Neural cell (in vitro differentiated cells): Measurements from ENCODE around the gene B4GALNT3. TPM values are rescaled to one million over a fixed set of nuclear protein-coding genes. Genes with fewer than 3 reads are reported as not detected.

Source experiments
- H2AFZ ChIP-seq: fragments of 200-600, 300-800 bp; sonication (generic), shearing (Covaris generic); 2 replicates; pipeline ENCODE4 v1.6.0; 2014; ENCODE audit warnings: low read depth, mild to moderate bottlenecking, antibody characterized with exemption, low read length, moderate library complexity
- H3F3A ChIP-seq: fragments of 200-600 bp; shearing (Covaris generic); 2 replicates; pipeline ENCODE4 v1.6.1; 2016; ENCODE audit warnings: mild to moderate bottlenecking, moderate library complexity, mixed read lengths, antibody characterized with exemption, low read length; ENCODE audit not compliant: insufficient read depth, poor library complexity, severe bottlenecking
- H3K27ac ChIP-seq: fragments of 200-600, 300-800 bp; sonication (generic), shearing (Covaris generic); 2 replicates; pipeline ENCODE4 v1.5.1; 2014; ENCODE audit warnings: mild to moderate bottlenecking, low read length, moderate library complexity
- H3K27me3 ChIP-seq: fragments of 300-800, 200-600 bp; sonication (generic), shearing (Covaris generic); 2 replicates; pipeline ENCODE4 v1.6.0; 2014; ENCODE audit warnings: mild to moderate bottlenecking, low read depth, low read length, moderate library complexity; ENCODE audit not compliant: insufficient read depth
- H3K36me3 ChIP-seq: fragments of 300-800, 200-600 bp; sonication (generic), shearing (Covaris generic); 2 replicates; pipeline ENCODE4 v1.5.1; 2014; ENCODE audit warnings: mild to moderate bottlenecking, antibody characterized with exemption, low read length, moderate library complexity; ENCODE audit not compliant: insufficient read depth
- H3K4me2 ChIP-seq: fragments of 300-800, 200-600 bp; sonication (generic), shearing (Covaris generic); 2 replicates; pipeline ENCODE4 v1.6.0; 2014; ENCODE audit warnings: mild to moderate bottlenecking, low read length
- H3K4me3 ChIP-seq: fragments of 300-800, 200-600 bp; sonication (generic), shearing (Covaris generic); 2 replicates; pipeline ENCODE4 v1.5.1; 2014; ENCODE audit warnings: mild to moderate bottlenecking, low read length, moderate library complexity
- H3K79me2 ChIP-seq: fragments of 200-600 bp; shearing (Covaris generic); replicated peaks from 2 replicates; pipeline ENCODE4 v1.6.0; 2014; ENCODE audit warnings: mild to moderate bottlenecking, low read length, moderate library complexity; ENCODE audit not compliant: insufficient read depth
- H3K9ac ChIP-seq: fragments of 300-800, 200-600 bp; sonication (generic), shearing (Covaris generic); 2 replicates; pipeline ENCODE4 v1.6.1; 2016; ENCODE audit warnings: mild to moderate bottlenecking, low read length, mixed read lengths
- H3K9me2 ChIP-seq: fragments of 200-600 bp; shearing (Covaris generic); 2 replicates; pipeline ENCODE4 v1.6.1; 2016; ENCODE audit warnings: mild to moderate bottlenecking, low read length, mixed read lengths; ENCODE audit not compliant: insufficient read depth
- H3K9me3 ChIP-seq: fragments of 200-600, 300-800 bp; sonication (generic), shearing (Covaris generic); 2 replicates; pipeline ENCODE4 v1.6.1; 2016; ENCODE audit warnings: mild to moderate bottlenecking, mixed run types, low read length, moderate library complexity, mixed read lengths
- H4K20me1 ChIP-seq: fragments of 200-600 bp; shearing (Covaris generic); 2 replicates; pipeline ENCODE4 v1.6.1; 2016; ENCODE audit warnings: mild to moderate bottlenecking, mixed run types; ENCODE audit not compliant: insufficient read depth
- CTCF ChIP-seq: fragments of 450-650 bp; IDR thresholded peaks from 2 replicates; pipeline ENCODE4 v1.5.1; 2014; ENCODE audit warnings: antibody characterized with exemption, mild to moderate bottlenecking, moderate library complexity; ENCODE audit not compliant: poor library complexity, severe bottlenecking
- EP300 ChIP-seq: fragments of 450-650 bp; conservative IDR thresholded peaks from 2 replicates; pipeline ENCODE4 v1.6.1; 2014; ENCODE audit warnings: antibody characterized with exemption, mild to moderate bottlenecking, moderate library complexity; ENCODE audit not compliant: poor library complexity, severe bottlenecking
- EZH2 ChIP-seq: fragments of 200-600, 300-800 bp; shearing (Covaris generic), sonication (generic); IDR thresholded peaks from 2 replicates; pipeline ENCODE4 v1.6.1; 2014; ENCODE audit warnings: antibody characterized with exemption, low read length, borderline replicate concordance, mild to moderate bottlenecking; ENCODE audit not compliant: insufficient read depth, poor library complexity, severe bottlenecking
- MXI1 ChIP-seq: fragments of 450-650 bp; conservative IDR thresholded peaks from 2 replicates; pipeline ENCODE4 v1.6.1; 2014; ENCODE audit warnings: antibody characterized with exemption, mild to moderate bottlenecking; ENCODE audit not compliant: poor library complexity, severe bottlenecking
- POLR2AphosphoS5 ChIP-seq: IDR thresholded peaks from 2 replicates; pipeline ENCODE4 v1.6.1; 2012
- RAD21 ChIP-seq: fragments of 450-650 bp; conservative IDR thresholded peaks from 2 replicates; pipeline ENCODE4 v1.6.1; 2014; ENCODE audit warnings: antibody characterized with exemption, mild to moderate bottlenecking, moderate library complexity
- SMC3 ChIP-seq: fragments of 450-650 bp; conservative IDR thresholded peaks from 2 replicates; pipeline ENCODE4 v1.6.1; 2014; ENCODE audit warnings: antibody characterized with exemption, mild to moderate bottlenecking, moderate library complexity; ENCODE audit not compliant: poor library complexity
- TAF1 ChIP-seq: IDR thresholded peaks from 2 replicates; pipeline ENCODE4 v1.6.1; 2012; ENCODE audit warnings: low read depth
- polyA plus RNA-seq: library from polyadenylated mRNA; depleted of rRNA; stranded (reverse); fragments of >200 nt; gene quantifications from 2 replicates; pipeline ENCODE4 v1.2.3, GENCODE V29; 2014
- TF ChIP-seq, protein P1 (sequence below): IDR thresholded peaks from 2 replicates; pipeline ENCODE4 v1.6.1; 2012; ENCODE audit warnings: borderline replicate concordance

B4GALNT3 gene
- polyA plus RNA-seq, 1 donor from 2014 or later, result 6.7 TPM

- H3K4me3 ChIP-seq, result no peak overlapping the region
- H3K4me2 ChIP-seq, result no peak overlapping the region
- H3K9ac ChIP-seq, result no peak overlapping the region
- no peaks in the 10 kb centered on the region for H4K20me1 ChIP-seq
- no peaks in the 10 kb centered on the region for H3K9me2 ChIP-seq
- H3K27me3 ChIP-seq, result peaks cover 3% of the 10 kb centered on the region
- no peaks in the 10 kb centered on the region for H3F3A ChIP-seq
- no peaks in the 10 kb centered on the region for H3K9me3 ChIP-seq
- H3K79me2 ChIP-seq, result no peaks in the 10 kb centered on the region
- no peak overlapping the region for H2AFZ ChIP-seq
- H3K27ac ChIP-seq, result no peak overlapping the region
- no peak for TF ChIP-seq EP300
- TF ChIP-seq SMC3, result no peak
- no peak for TF ChIP-seq EZH2
- no peak for TF ChIP-seq CTCF
- no peak for TF ChIP-seq RAD21
- TF ChIP-seq TAF1, result no peak
- no peak for TF ChIP-seq MXI1
- TF ChIP-seq, protein P1, sequence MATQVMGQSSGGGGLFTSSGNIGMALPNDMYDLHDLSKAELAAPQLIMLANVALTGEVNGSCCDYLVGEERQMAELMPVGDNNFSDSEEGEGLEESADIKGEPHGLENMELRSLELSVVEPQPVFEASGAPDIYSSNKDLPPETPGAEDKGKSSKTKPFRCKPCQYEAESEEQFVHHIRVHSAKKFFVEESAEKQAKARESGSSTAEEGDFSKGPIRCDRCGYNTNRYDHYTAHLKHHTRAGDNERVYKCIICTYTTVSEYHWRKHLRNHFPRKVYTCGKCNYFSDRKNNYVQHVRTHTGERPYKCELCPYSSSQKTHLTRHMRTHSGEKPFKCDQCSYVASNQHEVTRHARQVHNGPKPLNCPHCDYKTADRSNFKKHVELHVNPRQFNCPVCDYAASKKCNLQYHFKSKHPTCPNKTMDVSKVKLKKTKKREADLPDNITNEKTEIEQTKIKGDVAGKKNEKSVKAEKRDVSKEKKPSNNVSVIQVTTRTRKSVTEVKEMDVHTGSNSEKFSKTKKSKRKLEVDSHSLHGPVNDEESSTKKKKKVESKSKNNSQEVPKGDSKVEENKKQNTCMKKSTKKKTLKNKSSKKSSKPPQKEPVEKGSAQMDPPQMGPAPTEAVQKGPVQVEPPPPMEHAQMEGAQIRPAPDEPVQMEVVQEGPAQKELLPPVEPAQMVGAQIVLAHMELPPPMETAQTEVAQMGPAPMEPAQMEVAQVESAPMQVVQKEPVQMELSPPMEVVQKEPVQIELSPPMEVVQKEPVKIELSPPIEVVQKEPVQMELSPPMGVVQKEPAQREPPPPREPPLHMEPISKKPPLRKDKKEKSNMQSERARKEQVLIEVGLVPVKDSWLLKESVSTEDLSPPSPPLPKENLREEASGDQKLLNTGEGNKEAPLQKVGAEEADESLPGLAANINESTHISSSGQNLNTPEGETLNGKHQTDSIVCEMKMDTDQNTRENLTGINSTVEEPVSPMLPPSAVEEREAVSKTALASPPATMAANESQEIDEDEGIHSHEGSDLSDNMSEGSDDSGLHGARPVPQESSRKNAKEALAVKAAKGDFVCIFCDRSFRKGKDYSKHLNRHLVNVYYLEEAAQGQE, result no peak
- TF ChIP-seq POLR2AphosphoS5, result no peak
- H3K36me3 ChIP-seq, result no peaks in the 10 kb centered on the region
These were observed 4.9 kb upstream of the B4GALNT3 start for GRCh38 chr12:454833-455232.

GRCh38 chr12:455821-456220 lies 3.9 kb upstream of the B4GALNT3 start:
- no peak overlapping the region for H3K4me2 ChIP-seq
- H3F3A ChIP-seq, result no peaks in the 10 kb centered on the region
- H3K79me2 ChIP-seq, result no peaks in the 10 kb centered on the region
- H3K36me3 ChIP-seq, result no peaks in the 10 kb centered on the region
- H3K27ac ChIP-seq, result no peak overlapping the region
- H2AFZ ChIP-seq, result no peak overlapping the region
- no peak overlapping the region for H3K4me3 ChIP-seq
- no peak overlapping the region for H3K9ac ChIP-seq
- peaks cover 8% of the 10 kb centered on the region for H3K27me3 ChIP-seq
- TF ChIP-seq, protein P1, result no peak
- TF ChIP-seq CTCF, result no peak
- TF ChIP-seq POLR2AphosphoS5, result no peak
- no peak for TF ChIP-seq MXI1
- no peak for TF ChIP-seq RAD21
- TF ChIP-seq SMC3, result no peak
- no peak for TF ChIP-seq EZH2
- TF ChIP-seq EP300, result no peak
- no peak for TF ChIP-seq TAF1
- no peaks in the 10 kb centered on the region for H3K9me3 ChIP-seq
- no peaks in the 10 kb centered on the region for H4K20me1 ChIP-seq
- no peaks in the 10 kb centered on the region for H3K9me2 ChIP-seq
